CD4-positive, alpha-beta T cell (primary cell): ENCODE results near the gene RTP3. TPM values are rescaled to one million over a fixed set of nuclear protein-coding genes. Genes with fewer than 3 reads are reported as not detected.

Experiments used
- ATAC-seq: fragments of 200-7000 bp; cut with Tn5 transposase; one replicate; pipeline ENCODE4 v1.10.0; 2022; ENCODE audit warnings: mild to moderate bottlenecking; ENCODE audit not compliant: poor library complexity
- CTCF ChIA-PET: fragments of 350-600 bp; sonication (Branson Sonifier 250); formaldehyde crosslinking; loops from one replicate; lab custom pipeline; 2021; ENCODE audit warnings: antibody characterized with exemption, inconsistent platforms; lab: Charles Lee
- POLR2A ChIA-PET: fragments of 350-600 bp; sonication (Branson Sonifier 250); formaldehyde crosslinking; loops from one replicate; lab custom pipeline; 2021; ENCODE audit warnings: antibody characterized with exemption, inconsistent platforms; lab: Charles Lee
- DNase-seq, 14 experiments: peaks; one replicate each; pipeline ENCODE4 v3.0.0-alpha.2; 2013 to 2020; ENCODE audit warnings: mixed read lengths in 2 of 14
- H3K27ac ChIP-seq, 2 donors: one replicate each; pipeline versions ENCODE4 v1.5.1 to v1.7.0; 2013; ENCODE audit warnings: low read length in 2 of 2, low read depth in 1 of 2, mild to moderate bottlenecking in 1 of 2
- H3K27me3 ChIP-seq, 2 experiments: 1 replicate in 1 of 2; 2 replicates in 1 of 2; pipeline versions ENCODE4 v1.6.1 to v1.7.0; 2013; ENCODE audit warnings: low read length in 2 of 2, control low read depth in 1 of 2, mild to moderate bottlenecking in 1 of 2, moderate library complexity in 1 of 2; ENCODE audit not compliant: insufficient read depth in 2 of 2, control insufficient read depth in 1 of 2
- H3K36me3 ChIP-seq: one replicate; pipeline ENCODE4 v1.6.1; 2013; ENCODE audit warnings: low read length, control low read depth; ENCODE audit not compliant: insufficient read depth
- H3K4me1 ChIP-seq: one replicate; pipeline ENCODE4 v1.6.1; 2013; ENCODE audit warnings: low read length, control low read depth; ENCODE audit not compliant: insufficient read depth
- H3K4me3 ChIP-seq: one replicate; pipeline ENCODE4 v1.5.1; 2013; ENCODE audit warnings: mild to moderate bottlenecking, low read length, moderate library complexity
- H3K9me3 ChIP-seq, 2 experiments: 1 replicate in 1 of 2; 2 replicates in 1 of 2; pipeline versions ENCODE4 v1.6.1 to v1.7.0; 2013; ENCODE audit warnings: low read length in 2 of 2, mild to moderate bottlenecking in 2 of 2, control low read depth in 1 of 2, moderate library complexity in 1 of 2; ENCODE audit not compliant: control insufficient read depth in 1 of 2, insufficient read depth in 1 of 2
- H3K27ac Mint-ChIP-seq: one replicate; pipeline ENCODE4 v1.8.0; 2020; ENCODE audit warnings: mixed read lengths
- H3K27me3 Mint-ChIP-seq: one replicate; pipeline ENCODE4 v1.8.0; 2021; ENCODE audit warnings: mixed read lengths
- H3K36me3 Mint-ChIP-seq: one replicate; pipeline ENCODE4 v1.8.0; 2021; ENCODE audit warnings: low read depth, mixed read lengths
- H3K4me1 Mint-ChIP-seq: one replicate; pipeline ENCODE4 v1.8.0; 2021; ENCODE audit warnings: low read depth, mixed read lengths
- H3K4me3 Mint-ChIP-seq: one replicate; pipeline ENCODE4 v1.8.0; 2020; ENCODE audit warnings: mild to moderate bottlenecking, mixed read lengths
- H3K9me3 Mint-ChIP-seq: one replicate; pipeline ENCODE4 v1.8.0; 2020; ENCODE audit warnings: mixed read lengths
- CTCF ChIP-seq: fragments of 200-600 bp; IDR thresholded peaks from one replicate; pipeline ENCODE4 v1.8.0; 2022; ENCODE audit warnings: antibody characterized with exemption, mild to moderate bottlenecking
- intact Hi-C, 2 experiments: fragments of 100-400 bp; cut with DNase I in 1 of 2; cut with micrococcal nuclease in 1 of 2; formaldehyde crosslinking; loops; one replicate each; pipeline versions ENCODE4 v1.15.1 to v1.9.0; 2023 to 2025; cut with DNase I, micrococcal nuclease
- total RNA-seq, 174 experiments: library from RNA in 2 of 174; stranded (reverse) in 2 of 174; gene quantifications; one replicate each; pipeline ENCODE4 v1.2.3 and lab custom pipeline; 2021 to 2026

The RTP3 gene
- total RNA-seq, 2 experiments from 2014 or later = not detected

GRCh38 chr3:46455231-46456115 lies 42.3 kb upstream of the RTP3 start:
- Histone ChIP-seq H3K4me3 (no peak overlapping the region), H3K27me3 (no peaks in the 10 kb centered on the region), H3K9me3 (peaks cover 0 to 10% of the 10 kb centered on the region in 2 experiments), H3K27ac (no peak overlapping the region), H3K36me3 (no peaks in the 10 kb centered on the region), H3K4me1 (no peaks in the 10 kb centered on the region)
- ChIA-PET CTCF (no interaction called here), POLR2A (no interaction called here)
- no peak for TF ChIP-seq CTCF
- H3K27ac Mint-ChIP-seq = no peak overlapping the region
- H3K4me1 Mint-ChIP-seq = no peaks in the 10 kb centered on the region
- DNase-seq (no peak), ATAC-seq (no peak)
- peaks cover 8% of the 10 kb centered on the region for H3K27me3 Mint-ChIP-seq
- H3K9me3 Mint-ChIP-seq = peaks cover under 1% of the 10 kb centered on the region
- no peaks in the 10 kb centered on the region for H3K36me3 Mint-ChIP-seq
- no peak overlapping the region for H3K4me3 Mint-ChIP-seq
- intact Hi-C loops = no loop called here

GRCh38 chr3:46456118-46456517 lies 41.7 kb upstream of the RTP3 start:
- peaks cover 13% of the 10 kb centered on the region for H3K27me3 Mint-ChIP-seq
- no peaks in the 10 kb centered on the region for H3K27me3 ChIP-seq
- H3K4me1 Mint-ChIP-seq = no peaks in the 10 kb centered on the region
- no peaks in the 10 kb centered on the region for H3K36me3 ChIP-seq
- intact Hi-C loops = no loop called here
- H3K9me3 Mint-ChIP-seq = peaks cover 2% of the 10 kb centered on the region
- H3K4me3 Mint-ChIP-seq = no peak overlapping the region
- DNase-seq (no peak), ATAC-seq (no peak)
- POLR2A ChIA-PET = no interaction called here
- no peaks in the 10 kb centered on the region for H3K36me3 Mint-ChIP-seq
- H3K27ac Mint-ChIP-seq = no peak overlapping the region
- TF ChIP-seq CTCF = no peak
- CTCF ChIA-PET = no interaction called here
- H3K4me3 ChIP-seq = no peak overlapping the region
- no peaks in the 10 kb centered on the region for H3K4me1 ChIP-seq
- H3K27ac ChIP-seq = no peak overlapping the region
- H3K9me3 ChIP-seq = peaks cover 0 to 10% of the 10 kb centered on the region in 2 experiments

GRCh38 chr3:46460051-46460450 lies 37.7 kb upstream of the RTP3 start:
- Mint-ChIP-seq H3K36me3 (no peaks in the 10 kb centered on the region), H3K27me3 (peaks cover 48% of the 10 kb centered on the region), H3K4me1 (no peaks in the 10 kb centered on the region), H3K9me3 (peaks cover 2% of the 10 kb centered on the region), H3K4me3 (no peak overlapping the region), H3K27ac (no peak overlapping the region)
- H3K4me3 ChIP-seq = no peak overlapping the region
- H3K4me1 ChIP-seq = peaks cover 6% of the 10 kb centered on the region
- POLR2A ChIA-PET = no interaction called here
- H3K27me3 ChIP-seq = peaks cover 27 to 32% of the 10 kb centered on the region in 2 experiments
- CTCF ChIA-PET = no interaction called here
- H3K9me3 ChIP-seq = peaks cover 0 to 22% of the 10 kb centered on the region in 2 experiments
- intact Hi-C loops = no loop called here
- DNase-seq (no peak), ATAC-seq (no peak)
- no peaks in the 10 kb centered on the region for H3K36me3 ChIP-seq
- TF ChIP-seq CTCF = no peak
- H3K27ac ChIP-seq = no peak overlapping the region
